ENCODE measurements around the gene AAK1.
"Not testable (repeated sequence)": the region's sequence is repeated elsewhere in the genome, so short reads cannot be mapped to it uniquely, and the experiment has no call there.

AAK1 gene

GRCh38 chr2:69643602-69644505 lies at the start of gene AAK1:
AAK1 (minus strand) TSS chr2:69643739; CDS start chr2:69643040, 699 bp downstream.
- peak; percentile 78 for DNase-seq

- no peak for DNase-seq
Observed at GRCh38 chr2:69692424-69692823, 48.9 kb upstream of the AAK1 start.

GRCh38 chr2:69689969-69690368 lies 46.4 kb upstream of the AAK1 start:
- DNase-seq: no peak

- DNase-seq: no peak
Observed at GRCh38 chr2:69689466-69689865, 45.9 kb upstream of the AAK1 start.

- no peak for DNase-seq
Observed at GRCh38 chr2:69687971-69688611, 44.6 kb upstream of the AAK1 start.

GRCh38 chr2:69686813-69687212 lies 43.3 kb upstream of the AAK1 start:
- DNase-seq: no peak

GRCh38 chr2:69685321-69686048 lies 41.9 kb upstream of the AAK1 start:
- DNase-seq: no peak

GRCh38 chr2:69683170-69683971 lies 39.8 kb upstream of the AAK1 start:
- no peak for DNase-seq

GRCh38 chr2:69682525-69682924 lies 39.0 kb upstream of the AAK1 start:
- no peak for DNase-seq

- no peak for DNase-seq
Observed at GRCh38 chr2:69680001-69680675, 36.6 kb upstream of the AAK1 start.

- no peak for DNase-seq
Observed at GRCh38 chr2:69677914-69678313, 34.4 kb upstream of the AAK1 start.

- no peak for DNase-seq
Observed at GRCh38 chr2:69676146-69676545, 32.6 kb upstream of the AAK1 start.

- no peak for DNase-seq
Observed at GRCh38 chr2:69674316-69674670, 30.8 kb upstream of the AAK1 start.

- not testable (repeated sequence) for DNase-seq
Observed at GRCh38 chr2:69673098-69673497, 29.6 kb upstream of the AAK1 start.

GRCh38 chr2:69669666-69670065 lies 26.1 kb upstream of the AAK1 start:
- DNase-seq: no peak

GRCh38 chr2:69668598-69668997 lies 25.1 kb upstream of the AAK1 start:
- DNase-seq: no peak

GRCh38 chr2:69667805-69668382 lies 24.4 kb upstream of the AAK1 start:
- no peak for DNase-seq

GRCh38 chr2:69665152-69665551 lies 21.6 kb upstream of the AAK1 start:
- DNase-seq: no peak

- DNase-seq: no peak
Observed at GRCh38 chr2:69663860-69664259, 20.3 kb upstream of the AAK1 start.

GRCh38 chr2:69662547-69662946 lies 19.0 kb upstream of the AAK1 start:
- DNase-seq: not testable (repeated sequence)

GRCh38 chr2:69660637-69661036 lies 17.1 kb upstream of the AAK1 start:
- no peak for DNase-seq

GRCh38 chr2:69659941-69660483 lies 16.5 kb upstream of the AAK1 start:
- no peak for DNase-seq
